B cell (primary cell): ENCODE results near the gene MDM1. TPM values are rescaled to one million over a fixed set of nuclear protein-coding genes. Genes with fewer than 3 reads are reported as not detected.

Experiments used
- ATAC-seq: fragments of 200-7000 bp; cut with Tn5 transposase; one replicate; pipeline ENCODE4 v1.10.0; 2021; ENCODE audit warnings: low read depth, mild to moderate bottlenecking, moderate number of reproducible peaks, moderate library complexity
- CTCF ChIA-PET: fragments of 350-600 bp; sonication (Branson Sonifier 250); formaldehyde crosslinking; loops from one replicate; lab custom pipeline; 2021; ENCODE audit warnings: antibody characterized with exemption, inconsistent platforms; lab: Charles Lee
- POLR2A ChIA-PET: fragments of 350-600 bp; sonication (Branson Sonifier 250); formaldehyde crosslinking; loops from one replicate; lab custom pipeline; 2021; ENCODE audit warnings: antibody characterized with exemption; lab: Charles Lee
- DNase-seq: peaks from one replicate; pipeline ENCODE4 v3.0.0; 2013
- H2AFZ ChIP-seq: 2 replicates; pipeline ENCODE4 v1.6.1; 2012; ENCODE audit warnings: mild to moderate bottlenecking, low read depth, low read length; ENCODE audit not compliant: insufficient read depth, poor library complexity, severe bottlenecking
- H3K27ac ChIP-seq, 2 donors: 1 replicate in 1 of 2; 2 replicates in 1 of 2; pipeline ENCODE4 v1.5.1; 2012 to 2013; ENCODE audit warnings: low read length in 2 of 2, mild to moderate bottlenecking in 2 of 2, moderate library complexity in 1 of 2
- H3K27me3 ChIP-seq, 4 experiments: fragments of 200-600 bp in 1 of 4; sonication (generic) in 1 of 4; replicated peaks in 1 of 4; 1 replicate in 2 of 4; 2 replicates in 2 of 4; pipeline versions ENCODE4 v1.6.1 to v1.7.0; 2013 to 2016; ENCODE audit warnings: low read length in 3 of 4, mild to moderate bottlenecking in 2 of 4, mixed read lengths in 1 of 4, moderate library complexity in 1 of 4; ENCODE audit not compliant: insufficient read depth in 4 of 4, control insufficient read depth in 3 of 4; ENCODE audit errors: control extremely low read depth in 1 of 4
- H3K36me3 ChIP-seq, 2 experiments: replicated peaks in 1 of 2; 1 replicate in 1 of 2; 2 replicates in 1 of 2; pipeline versions ENCODE4 v1.6.1 to v1.7.1; 2013; ENCODE audit warnings: low read length in 1 of 2; ENCODE audit not compliant: insufficient read depth in 2 of 2, control insufficient read depth in 1 of 2; ENCODE audit errors: control extremely low read depth in 1 of 2, extremely low read depth in 1 of 2
- H3K4me1 ChIP-seq, 2 donors: fragments of 200-600 bp in 1 of 2; sonication (generic) in 1 of 2; 1 replicate in 1 of 2; 2 replicates in 1 of 2; pipeline versions ENCODE4 v1.5.1 to v1.6.1; 2013 to 2017; ENCODE audit warnings: low read length in 2 of 2; ENCODE audit not compliant: control insufficient read depth in 2 of 2, insufficient read depth in 2 of 2
- H3K4me2 ChIP-seq: replicated peaks from 2 replicates; pipeline ENCODE3; 2012; ENCODE audit warnings: mild to moderate bottlenecking, low read depth, low read length; ENCODE audit not compliant: poor library complexity, severe bottlenecking
- H3K4me3 ChIP-seq, 5 experiments: fragments of 200-600 bp in 1 of 5; sonication (generic) in 1 of 5; 1 replicate in 3 of 5; 2 replicates in 2 of 5; pipeline versions ENCODE4 v1.5.1 to v1.7.0; 2011 to 2016; ENCODE audit warnings: low read length in 4 of 5, mild to moderate bottlenecking in 4 of 5, low read depth in 2 of 5, control low read depth in 1 of 5, moderate library complexity in 1 of 5; ENCODE audit not compliant: insufficient read depth in 1 of 5; ENCODE audit errors: control extremely low read depth in 1 of 5, extremely low read depth in 1 of 5
- H3K79me2 ChIP-seq: fragments of 200-600 bp; sonication (generic); one replicate; pipeline ENCODE4 v1.6.0; 2016; ENCODE audit warnings: low read length; ENCODE audit not compliant: control insufficient read depth, insufficient read depth
- H3K9ac ChIP-seq: fragments of 200-600 bp; sonication (generic); 2 replicates; pipeline ENCODE4 v1.6.1; 2017; ENCODE audit warnings: mild to moderate bottlenecking, low read length, moderate library complexity
- H3K9me3 ChIP-seq, 3 donors: one replicate each; pipeline versions ENCODE4 v1.6.1 to v1.7.1; 2013; ENCODE audit warnings: low read length in 2 of 3; ENCODE audit not compliant: control insufficient read depth in 2 of 3, insufficient read depth in 1 of 3; ENCODE audit errors: control extremely low read depth in 1 of 3
- H4K20me1 ChIP-seq: 2 replicates; pipeline ENCODE4 v1.6.0; 2012; ENCODE audit warnings: mild to moderate bottlenecking, low read length; ENCODE audit not compliant: insufficient read depth, control insufficient read depth, poor library complexity, severe bottlenecking
- H3K27ac Mint-ChIP-seq: one replicate; pipeline ENCODE4 v1.8.0; 2021; ENCODE audit warnings: mixed read lengths
- H3K27me3 Mint-ChIP-seq: one replicate; pipeline ENCODE4 v1.8.0; 2021; ENCODE audit warnings: mixed read lengths
- H3K4me1 Mint-ChIP-seq: one replicate; pipeline ENCODE4 v1.8.0; 2021; ENCODE audit warnings: mixed read lengths
- H3K4me3 Mint-ChIP-seq: one replicate; pipeline ENCODE4 v1.8.0; 2021; ENCODE audit warnings: mixed read lengths
- H3K9me3 Mint-ChIP-seq: one replicate; pipeline ENCODE4 v1.8.0; 2022; ENCODE audit warnings: mixed read lengths; ENCODE audit not compliant: insufficient read depth
- CTCF ChIP-seq: fragments of 200-600 bp; IDR thresholded peaks from one replicate; pipeline ENCODE4 v1.8.0; 2022; ENCODE audit warnings: antibody characterized with exemption, mild to moderate bottlenecking
- EZH2 ChIP-seq: IDR thresholded peaks from 2 replicates; pipeline ENCODE4 v1.6.1; 2012; ENCODE audit warnings: borderline replicate concordance, low read depth, mild to moderate bottlenecking, moderate library complexity, low read length; ENCODE audit not compliant: insufficient read depth, poor library complexity, severe bottlenecking
- WGBS: methylation state at CpG from one replicate; pipeline ENCODE4 v1.1.5; 2013; ENCODE audit warnings: missing lambda C conversion rate; ENCODE audit not compliant: insufficient coverage; 5-methylcytosine and 5-hydroxymethylcytosine counted together
- intact Hi-C: fragments of 100-400 bp; cut with micrococcal nuclease; formaldehyde crosslinking; loops from one replicate; pipeline ENCODE4 v1.10.0; 2022
- polyA plus RNA-seq: library from polyadenylated mRNA; depleted of rRNA; stranded (reverse); fragments of >200 nt; gene quantifications from 2 replicates; pipeline ENCODE4 v1.2.3, GENCODE V29; 2012
- total RNA-seq, 2 donors: library from RNA; stranded (reverse); fragments of 120-200 nt in 1 of 2; gene quantifications; 1 replicate in 1 of 2; 2 replicates in 1 of 2; pipeline versions ENCODE4 v1.2.3 to v1.2.4, GENCODE V29; 2013 to 2022

Gene MDM1
- total and polyA plus RNA-seq, 2 donors (not counting 1 experiment from before 2014, with no cell fraction given), result 13.9 to 38.3 TPM

GRCh38 chr12:68310370-68310769 is 21.8 kb downstream of the MDM1 start:
- H3K79me2 ChIP-seq, result no peaks in the 10 kb centered on the region
- no peak overlapping the region for H3K4me2 ChIP-seq
- H3K4me3 ChIP-seq, result no peak overlapping the region
- H3K9me3 ChIP-seq, result peaks cover 0 to under 1% (median 0%) of the 10 kb centered on the region in 3 donors
- H2AFZ ChIP-seq, result no peak overlapping the region
- Mint-ChIP-seq H3K4me1 (peaks cover 10% of the 10 kb centered on the region), H3K27me3 (no peaks in the 10 kb centered on the region), H3K27ac (no peak overlapping the region), H3K4me3 (no peak overlapping the region), H3K9me3 (no peaks in the 10 kb centered on the region)
- no peak for TF ChIP-seq EZH2
- TF ChIP-seq CTCF, result no peak
- ATAC-seq (no peak), DNase-seq (no peak)
- ChIA-PET POLR2A (no interaction called here), CTCF (no interaction called here)
- no peak overlapping the region for H3K9ac ChIP-seq
- no peak overlapping the region for H3K27ac ChIP-seq
- H4K20me1 ChIP-seq, result no peaks in the 10 kb centered on the region
- peaks cover 26 to 50% of the 10 kb centered on the region in 2 experiments for H3K36me3 ChIP-seq
- no peaks in the 10 kb centered on the region for H3K4me1 ChIP-seq
- WGBS, result no CpG with 5 or more reads among the region's 2 CpGs
- intact Hi-C loops, result no loop called here
- no peaks in the 10 kb centered on the region for H3K27me3 ChIP-seq

GRCh38 chr12:68306564-68306963 is 25.6 kb downstream of the MDM1 start:
- H3K4me2 ChIP-seq, result no peak overlapping the region
- H4K20me1 ChIP-seq, result no peaks in the 10 kb centered on the region
- WGBS, result 71% methylated on average over 1 of the region's 1 CpG
- Mint-ChIP-seq H3K4me3 (no peak overlapping the region), H3K9me3 (no peaks in the 10 kb centered on the region), H3K27me3 (no peaks in the 10 kb centered on the region), H3K27ac (no peak overlapping the region), H3K4me1 (peaks cover 15% of the 10 kb centered on the region)
- DNase-seq (no peak), ATAC-seq (no peak)
- no peaks in the 10 kb centered on the region for H3K27me3 ChIP-seq
- H3K36me3 ChIP-seq, result peaks cover 21 to 49% of the 10 kb centered on the region in 2 experiments
- H3K27ac ChIP-seq, result no peak overlapping the region
- no peak overlapping the region for H3K4me3 ChIP-seq
- POLR2A ChIA-PET, result no interaction called here
- no peak overlapping the region for H3K9ac ChIP-seq
- no peak for TF ChIP-seq EZH2
- no peak for TF ChIP-seq CTCF
- intact Hi-C loops, result no loop called here
- H2AFZ ChIP-seq, result no peak overlapping the region
- no peaks in the 10 kb centered on the region for H3K79me2 ChIP-seq
- peaks cover 0 to 1% (median 0%) of the 10 kb centered on the region in 3 donors for H3K9me3 ChIP-seq
- no peaks in the 10 kb centered on the region for H3K4me1 ChIP-seq
- CTCF ChIA-PET, result no interaction called here
